Endothelial cell of umbilical vein (primary cell): ENCODE results near the gene PALMD. TPM values are rescaled to one million over a fixed set of nuclear protein-coding genes. Genes with fewer than 3 reads are reported as not detected.

Experiments
- BruUV-seq: library from RNA; stranded (reverse); fragments of 400-500 nt; replicated peaks from 2 replicates; lab custom pipeline; 2021; lab: Mats Ljungman, UMichigan
- CTCF ChIA-PET: fragments of 300-600, 350-600 bp; sonication (Branson Sonifier 250); formaldehyde crosslinking; loops from one replicate; lab custom pipeline; 2021; ENCODE audit warnings: antibody characterized with exemption, inconsistent platforms; lab: Charles Lee
- POLR2A ChIA-PET: fragments of 300-600, 350-600 bp; sonication (Branson Sonifier 250); formaldehyde crosslinking; loops from one replicate; lab custom pipeline; 2021; ENCODE audit warnings: antibody characterized with exemption, inconsistent platforms; lab: Charles Lee
- DNase-seq: peaks from one replicate; pipeline ENCODE4 v3.0.0-alpha.2; 2011; ENCODE audit warnings: low read depth, low spot score
- FAIRE-seq: peaks from 2 replicates; lab custom pipeline; 2011; peaks lifted over from hg19 to GRCh38; lab: Jason Lieb, UNC
- H2AFZ ChIP-seq: 2 replicates; pipeline ENCODE4 v1.6.0; 2012; ENCODE audit warnings: low read depth, low read length, control low read depth, inconsistent platforms
- H3K27ac ChIP-seq: 2 replicates; pipeline ENCODE4 v1.5.1; 2011; ENCODE audit warnings: low read depth, mild to moderate bottlenecking, control low read depth, low read length, moderate library complexity; ENCODE audit not compliant: insufficient read depth
- H3K27me3 ChIP-seq, 2 experiments: 2 replicates each; pipeline versions ENCODE4 v1.6.0 to v1.6.1; 2011; ENCODE audit warnings: low read length in 2 of 2, mixed read lengths in 1 of 2; ENCODE audit not compliant: control insufficient read depth in 2 of 2, insufficient read depth in 2 of 2
- H3K36me3 ChIP-seq, 2 experiments: 2 replicates in 1 of 2; 3 replicates in 1 of 2; pipeline ENCODE4 v1.5.1; 2011; ENCODE audit warnings: low read length in 2 of 2, mild to moderate bottlenecking in 1 of 2, moderate library complexity in 1 of 2; ENCODE audit not compliant: control insufficient read depth in 2 of 2, insufficient read depth in 2 of 2; ENCODE audit errors: extremely low read depth in 1 of 2
- H3K4me1 ChIP-seq: 3 replicates; pipeline ENCODE4 v1.5.1; 2011; ENCODE audit warnings: mild to moderate bottlenecking, low read length; ENCODE audit not compliant: control insufficient read depth, insufficient read depth; ENCODE audit errors: extremely low read depth
- H3K4me2 ChIP-seq: 2 replicates; pipeline ENCODE4 v1.6.1; 2011; ENCODE audit warnings: low read length, control low read depth, mixed read lengths; ENCODE audit not compliant: insufficient read depth
- H3K4me3 ChIP-seq, 3 experiments: fragments of 200-600 bp in 1 of 3; sonication (generic), shearing (Covaris generic) in 1 of 3; replicated peaks in 1 of 3; 2 replicates each; pipeline ENCODE4 v1.5.1; 2011 to 2016; ENCODE audit warnings: control low read depth in 3 of 3, low read length in 3 of 3, mild to moderate bottlenecking in 2 of 3, inconsistent platforms in 1 of 3, low read depth in 1 of 3, moderate library complexity in 1 of 3; ENCODE audit not compliant: insufficient read depth in 1 of 3
- H3K79me2 ChIP-seq: 2 replicates; pipeline ENCODE4 v1.6.0; 2012; ENCODE audit warnings: low read length, inconsistent platforms; ENCODE audit not compliant: control insufficient read depth, insufficient read depth
- H3K9ac ChIP-seq: replicated peaks from 2 replicates; pipeline ENCODE3; 2011; ENCODE audit warnings: low read length, control low read depth; ENCODE audit not compliant: insufficient read depth; ENCODE audit errors: extremely low read depth
- H3K9me1 ChIP-seq: replicated peaks from 3 replicates; pipeline ENCODE4 v1.6.0; 2011; ENCODE audit warnings: mild to moderate bottlenecking, low read length; ENCODE audit not compliant: control insufficient read depth, insufficient read depth; ENCODE audit errors: extremely low read depth
- H3K9me3 ChIP-seq: replicated peaks from 2 replicates; pipeline ENCODE4 v1.5.1; 2012; ENCODE audit warnings: low read length, inconsistent platforms; ENCODE audit not compliant: control insufficient read depth, insufficient read depth
- H4K20me1 ChIP-seq: replicated peaks from 2 replicates; pipeline ENCODE3; 2011; ENCODE audit warnings: mild to moderate bottlenecking, low read length; ENCODE audit not compliant: control insufficient read depth, insufficient read depth; ENCODE audit errors: extremely low read depth
- CTCF ChIP-seq, 2 donors: IDR thresholded peaks; 1 replicate in 1 of 2; 2 replicates in 1 of 2; pipeline ENCODE4 v1.5.1; 2011; ENCODE audit warnings: low read length in 2 of 2, mild to moderate bottlenecking in 2 of 2, moderate library complexity in 2 of 2, control low read depth in 1 of 2, inconsistent platforms in 1 of 2, low read depth in 1 of 2; ENCODE audit not compliant: insufficient read depth in 1 of 2; ENCODE audit errors: extremely low read depth in 1 of 2
- EZH2 ChIP-seq: IDR thresholded peaks from 2 replicates; pipeline ENCODE4 v1.6.1; 2012; ENCODE audit warnings: borderline replicate concordance, low read depth, mild to moderate bottlenecking, moderate library complexity, low read length, inconsistent platforms; ENCODE audit not compliant: severe bottlenecking
- FOS ChIP-seq: IDR thresholded peaks from 2 replicates; pipeline ENCODE4 v1.6.1; 2011; ENCODE audit warnings: mild to moderate bottlenecking, low read length, moderate library complexity, borderline replicate concordance; ENCODE audit not compliant: insufficient read depth
- GATA2 ChIP-seq: IDR thresholded peaks from 2 replicates; pipeline ENCODE4 v1.7.0; 2011; ENCODE audit warnings: low read depth, mild to moderate bottlenecking, moderate library complexity, mixed read lengths, low read length; ENCODE audit not compliant: insufficient read length, insufficient read depth
- JUN ChIP-seq: IDR thresholded peaks from 2 replicates; pipeline ENCODE4 v1.6.1; 2011; ENCODE audit warnings: borderline replicate concordance, low read depth; ENCODE audit not compliant: insufficient read length, insufficient read depth
- MAX ChIP-seq: IDR thresholded peaks from 2 replicates; pipeline ENCODE4 v1.6.1; 2011; ENCODE audit not compliant: insufficient read depth, insufficient read length
- MYC ChIP-seq: IDR thresholded peaks from one replicate; pipeline ENCODE4 v1.6.1; 2011; ENCODE audit warnings: mild to moderate bottlenecking, low read depth, low read length
- POLR2A ChIP-seq: IDR thresholded peaks from 2 replicates; pipeline ENCODE4 v1.6.1; 2012; ENCODE audit warnings: low read depth, mild to moderate bottlenecking, control low read depth, low read length
- POLR2AphosphoS5 ChIP-seq: IDR thresholded peaks from 2 replicates; pipeline ENCODE4 v1.6.1; 2012; ENCODE audit warnings: low read depth, mild to moderate bottlenecking, control low read depth, low read length, moderate library complexity; ENCODE audit not compliant: insufficient read depth
- dilution Hi-C: fragments of 300-500 bp; cut with MboI; formaldehyde crosslinking; loops from one replicate; pipeline ENCODE4 v1.15.0; 2019; ENCODE audit warnings: low sequenced_read_pairs; ENCODE audit not compliant: extremely low pct_ligation_motif_present
- intact Hi-C: fragments of 100-400 bp; cut with micrococcal nuclease; formaldehyde crosslinking; loops from one replicate; pipeline ENCODE4 v1.10.0; 2022
- polyA plus RNA-seq, 4 experiments: library from polyadenylated mRNA; depleted of rRNA in 3 of 4; stranded (reverse) in 3 of 4; unstranded in 1 of 4; fragments of >200 nt; gene quantifications; 2 replicates each; pipeline versions ENCODE4 v1.2.1 to v1.2.3, GENCODE V29; 2011 to 2012; ENCODE audit warnings: missing spikeins in 1 of 4
- total RNA-seq: library from RNA; stranded (reverse); gene quantifications from 2 replicates; pipeline ENCODE4 v1.2.3, GENCODE V29; 2021

PALMD gene
- total and polyA plus RNA-seq, 2 donors (not counting 3 experiments of a cell fraction or from before 2014, with no cell fraction given): 52.6 to 137 TPM

GRCh38 chr1:99642053-99642452 lies 3.9 kb upstream of the PALMD start:
- dilution Hi-C loops (no loop called here), intact Hi-C loops (no loop called here)
- Histone ChIP-seq H3K27ac (no peak overlapping the region), H3K4me2 (no peak overlapping the region), H3K9me1 (no peaks in the 10 kb centered on the region), H3K27me3 (no peaks in the 10 kb centered on the region), H4K20me1 (no peaks in the 10 kb centered on the region), H2AFZ (no peak overlapping the region), H3K9ac (no peak overlapping the region), H3K36me3 (no peaks in the 10 kb centered on the region), H3K4me1 (peaks cover 51% of the 10 kb centered on the region), H3K4me3 (no peak overlapping the region), H3K79me2 (peaks cover 15% of the 10 kb centered on the region), H3K9me3 (no peaks in the 10 kb centered on the region)
- no TSS peak for BruUV-seq
- DNase-seq: no peak
- CTCF ChIA-PET: no interaction called here
- no peak for FAIRE-seq
- TF ChIP-seq POLR2A (no peak), POLR2AphosphoS5 (no peak), MYC (no peak), EZH2 (no peak), CTCF (IDR thresholded peaks at IDR 0.05; ENCODE audit: extremely low read depth in 1 of 2, insufficient read depth in 1 of 2, low read depth in 1 of 2, low read length in 2 of 2) (no peak), GATA2 (no peak), FOS (no peak), MAX (no peak), JUN (no peak)
- POLR2A ChIA-PET: no interaction called here
